Testis (tissue), 3 donors: ENCODE results near the gene NACC2. TPM values are rescaled to one million over a fixed set of nuclear protein-coding genes. Genes with fewer than 3 reads are reported as not detected.
A peak's percentile ranks its signal among the peaks of the same experiment; 100 is the strongest.

ENCODE experiments used
- DNase-seq: peaks from one replicate; pipeline ENCODE4 v3.0.0-alpha.2; 2019
- H3K27ac ChIP-seq, 2 donors: fragments of 200-600 bp; sonication (generic); one replicate each; pipeline ENCODE4 v1.5.1; 2019
- H3K27me3 ChIP-seq: fragments of 200-600 bp; sonication (generic); one replicate; pipeline ENCODE4 v1.5.1; 2019
- H3K36me3 ChIP-seq: fragments of 200-600 bp; sonication (generic); one replicate; pipeline ENCODE4 v1.5.1; 2017; ENCODE audit warnings: low read depth; ENCODE audit errors: missing control alignments
- H3K4me1 ChIP-seq: fragments of 200-600 bp; sonication (generic); one replicate; pipeline ENCODE4 v1.5.1; 2019
- H3K4me3 ChIP-seq, 2 donors: fragments of 200-600 bp; sonication (generic); one replicate each; pipeline ENCODE4 v1.5.1; 2017 to 2019
- H3K9me3 ChIP-seq: fragments of 200-600 bp; sonication (generic); one replicate; pipeline ENCODE4 v1.5.1; 2017
- CTCF ChIP-seq, 3 experiments: fragments of 450-650 bp in 2 of 3; fragments of 200-600 bp in 1 of 3; sonication (generic) in 1 of 3; IDR thresholded peaks; one replicate each; pipeline ENCODE4 v1.5.1; 2016 to 2019; ENCODE audit warnings: antibody characterized with exemption in 3 of 3, mild to moderate bottlenecking in 2 of 3, moderate library complexity in 1 of 3
- POLR2A ChIP-seq: fragments of 450-650 bp; IDR thresholded peaks from one replicate; pipeline ENCODE4 v1.6.1; 2017; ENCODE audit warnings: antibody characterized with exemption, mild to moderate bottlenecking, moderate library complexity
- WGBS, 2 donors: methylation state at CpG; one replicate each; pipeline ENCODE4 v1.1.5; 2018; 5-methylcytosine and 5-hydroxymethylcytosine counted together
- intact Hi-C: fragments of 100-400 bp; cut with DNase I; formaldehyde crosslinking; loops from one replicate; pipeline ENCODE4 v1.15.1; 2023; ENCODE audit warnings: low total_unique reads
- polyA plus RNA-seq: library from polyadenylated mRNA; stranded (reverse); fragments of 350-450 nt; fragmentation: Illumina TruSeq; extraction: RNeasy Lipid Tissue Mini Kit (QIAGEN cat#74804); gene quantifications from one replicate; pipeline ENCODE4 v1.2.3, GENCODE V29; 2014; ENCODE audit warnings: low read depth, low replicate concordance; ENCODE audit not compliant: insufficient read depth
- total RNA-seq, 2 donors: library from RNA; depleted of rRNA; stranded (reverse); fragments of >200 nt; gene quantifications; one replicate each; pipeline ENCODE4 v1.2.3, GENCODE V29; 2016

Gene NACC2
- total and polyA plus RNA-seq, 3 donors from 2014 or later = 29.3 to 49.7 (median 49.5) TPM

GRCh38 chr9:136090768-136091581 is 4.1 kb downstream of the NACC2 start:
- TF ChIP-seq POLR2A = no peak
- TF ChIP-seq CTCF (IDR thresholded peaks at IDR 0.05) = no peak
- H3K9me3 ChIP-seq = no peaks in the 10 kb centered on the region
- H3K4me3 ChIP-seq = no peak overlapping the region
- H3K36me3 ChIP-seq = no peaks in the 10 kb centered on the region
- intact Hi-C loops = no loop called here
- peak overlapping the region in 1 of 2 donors; percentile 13 for H3K27ac ChIP-seq
- H3K4me1 ChIP-seq = peaks cover 74% of the 10 kb centered on the region
- peak; percentile 46 for DNase-seq
- no peaks in the 10 kb centered on the region for H3K27me3 ChIP-seq
- WGBS, 2 donors = 70 to 92% methylated on average over 2 to 22 of the region's 22 CpGs

DNA sequence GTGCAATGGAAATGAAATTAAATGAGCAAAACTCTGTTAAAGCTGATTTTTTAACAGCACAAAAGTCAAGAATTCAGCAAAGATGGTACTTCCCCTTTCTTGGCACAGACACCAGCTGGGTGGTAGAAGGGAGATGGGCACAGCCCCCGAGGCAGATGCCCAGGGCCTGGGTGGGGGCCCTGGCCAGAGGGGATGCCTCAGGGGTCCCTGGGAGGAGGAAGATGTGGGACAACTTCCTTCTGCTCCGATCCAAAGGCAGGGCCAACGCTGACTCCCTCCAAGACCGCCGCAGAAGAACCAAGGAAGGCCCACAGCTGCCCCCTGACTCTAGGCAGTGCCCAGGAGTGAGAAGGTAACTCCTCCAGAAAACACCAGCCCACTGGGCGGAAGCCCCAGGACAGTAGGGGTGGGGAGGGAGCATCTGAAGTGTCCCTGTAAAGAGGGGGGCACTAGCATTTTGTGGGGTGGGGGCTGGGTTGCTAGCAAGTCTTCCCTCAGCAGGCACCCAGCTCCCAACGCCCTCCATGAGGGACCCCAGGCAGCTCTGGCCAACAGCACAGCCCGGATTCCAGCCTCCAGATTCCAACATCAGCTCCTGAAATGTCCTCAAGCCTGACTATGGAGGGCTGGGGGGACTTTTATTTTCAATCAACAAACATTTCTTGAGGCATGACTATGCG is 4.9 kb downstream of the NACC2 start:
- TF ChIP-seq CTCF (IDR thresholded peaks at IDR 0.05) (no peak), POLR2A (no peak)
- peaks cover 71% of the 10 kb centered on the region for H3K4me1 ChIP-seq

GRCh38 chr9:136089697-136090045 is 5.4 kb downstream of the NACC2 start:
- intact Hi-C loops = no loop called here
- Histone ChIP-seq H3K9me3 (no peaks in the 10 kb centered on the region), H3K4me3 (no peak overlapping the region), H3K36me3 (no peaks in the 10 kb centered on the region), H3K27me3 (no peaks in the 10 kb centered on the region), H3K27ac (peak overlapping the region in 1 of 2 donors; percentile 4), H3K4me1 (peaks cover 71% of the 10 kb centered on the region)
- WGBS, 2 donors = 39 to 40% methylated on average over 3 of the region's 3 CpGs
- TF ChIP-seq CTCF (IDR thresholded peaks at IDR 0.05) (peak in 1 of 3 experiments; percentile 39), POLR2A (no peak)
- no peak for DNase-seq

More for the DNA sequence above, 4.9 kb downstream of the NACC2 start:
- intact Hi-C loops = no loop called here
- H3K27ac ChIP-seq = no peak overlapping the region
- no peaks in the 10 kb centered on the region for H3K36me3 ChIP-seq
- no peak overlapping the region for H3K4me3 ChIP-seq
- no peak for DNase-seq
- 61 to 80% methylated on average over 5 to 9 of the region's 9 CpGs for WGBS, 2 donors
- H3K9me3 ChIP-seq = no peaks in the 10 kb centered on the region
- H3K27me3 ChIP-seq = no peaks in the 10 kb centered on the region

GRCh38 chr9:136088939-136089696 is 6.0 kb downstream of the NACC2 start:
- no peaks in the 10 kb centered on the region for H3K27me3 ChIP-seq
- no peak overlapping the region for H3K4me3 ChIP-seq
- peak overlapping the region in 1 of 2 donors; percentile 4 for H3K27ac ChIP-seq
- H3K4me1 ChIP-seq = peaks cover 70% of the 10 kb centered on the region
- intact Hi-C loops = no loop called here
- H3K36me3 ChIP-seq = no peaks in the 10 kb centered on the region
- no peak for DNase-seq
- TF ChIP-seq POLR2A (no peak), CTCF (IDR thresholded peaks at IDR 0.05) (no peak)
- WGBS, 2 donors = 64 to 77% methylated on average over 12 to 22 of the region's 22 CpGs
- no peaks in the 10 kb centered on the region for H3K9me3 ChIP-seq
